HG02981 (cell line): ENCODE measurements around the gene TTC39A.
A peak's percentile ranks its signal among the peaks of the same experiment; 100 is the strongest.

ENCODE experiments used
- ATAC-seq: cut with Tn5 transposase; IDR thresholded peaks from one replicate; pipeline ENCODE4 v1.9.1; 2021; ENCODE audit warnings: mild to moderate bottlenecking, moderate library complexity; ENCODE audit not compliant: unreplicated experiment

Gene TTC39A

GRCh38 chr1:51316113-51316845 lies 14.1 kb downstream of the TTC39A start:
- ATAC-seq = no peak

- ATAC-seq = no peak
Measured at GRCh38 chr1:51314974-51315373, 15.4 kb downstream of the TTC39A start.

- ATAC-seq = no peak
Measured at GRCh38 chr1:51313961-51314777, 16.2 kb downstream of the TTC39A start.

GRCh38 chr1:51313268-51313852 lies 17.0 kb downstream of the TTC39A start:
- no peak for ATAC-seq

- ATAC-seq = no peak
Measured at GRCh38 chr1:51312718-51313117, 17.6 kb downstream of the TTC39A start.

- ATAC-seq = no peak
Measured at GRCh38 chr1:51311826-51312225, 18.5 kb downstream of the TTC39A start.

GRCh38 chr1:51310871-51311613 lies 19.3 kb downstream of the TTC39A start:
- ATAC-seq = no peak

- ATAC-seq = no peak
Measured at GRCh38 chr1:51309291-51309690, 21.1 kb downstream of the TTC39A start.

- no peak for ATAC-seq
Measured at GRCh38 chr1:51308636-51309035, 21.7 kb downstream of the TTC39A start.

GRCh38 chr1:51306950-51307349 lies 23.4 kb downstream of the TTC39A start:
- ATAC-seq = no peak

GRCh38 chr1:51305371-51305823 lies 25.0 kb downstream of the TTC39A start:
- no peak for ATAC-seq

- ATAC-seq = no peak
Measured at GRCh38 chr1:51304360-51304759, 26.0 kb downstream of the TTC39A start.

- no peak for ATAC-seq
Measured at GRCh38 chr1:51303751-51304251, 26.6 kb downstream of the TTC39A start.

- ATAC-seq = no peak
Measured at GRCh38 chr1:51303315-51303714, 27.0 kb downstream of the TTC39A start.

- ATAC-seq = no peak
Measured at GRCh38 chr1:51302746-51303145, 27.6 kb downstream of the TTC39A start.

GRCh38 chr1:51302270-51302669 lies 28.1 kb downstream of the TTC39A start:
- ATAC-seq = no peak

GRCh38 chr1:51301844-51302162 lies 28.6 kb downstream of the TTC39A start:
- no peak for ATAC-seq

- peak; percentile 47 for ATAC-seq
Measured at GRCh38 chr1:51301152-51301843, 29.1 kb downstream of the TTC39A start.

- no peak for ATAC-seq
Measured at GRCh38 chr1:51299981-51300670, 30.2 kb downstream of the TTC39A start.
